Activated T-cell treated with anti-CD3 and anti-CD28 coated beads, Interleukin-2, amount 50 U/mL, for 72 hours (primary cell): ENCODE measurements around the gene TRIM43. TPM values are rescaled to one million over a fixed set of nuclear protein-coding genes. Genes with fewer than 3 reads are reported as not detected.
"Not testable (repeated sequence)": the region's sequence is repeated elsewhere in the genome, so short reads cannot be mapped to it uniquely, and the experiment has no call there.

Experiments
- ATAC-seq, 2 donors: fragments of 150-1000 bp; cut with Tn5 transposase; replicated peaks in 1 of 2; 2 replicates each; pipeline ENCODE4 v1.10.0; 2021; ENCODE audit warnings: moderate library complexity in 2 of 2, mild to moderate bottlenecking in 1 of 2
- DNase-seq, 2 donors: peaks; one replicate each; pipeline ENCODE4 v3.0.0; 2021 to 2022; ENCODE audit warnings: mixed read lengths in 1 of 2
- H3K27ac Mint-ChIP-seq: one replicate; pipeline ENCODE4 v1.8.0; 2022; ENCODE audit warnings: mild to moderate bottlenecking, moderate library complexity, mixed read lengths
- H3K27me3 Mint-ChIP-seq: one replicate; pipeline ENCODE4 v1.8.0; 2022; ENCODE audit warnings: low read depth, mixed read lengths
- H3K36me3 Mint-ChIP-seq, 2 donors: one replicate each; pipeline ENCODE4 v1.8.0; 2022; ENCODE audit warnings: mixed read lengths in 2 of 2, mild to moderate bottlenecking in 1 of 2; ENCODE audit not compliant: insufficient read depth in 2 of 2
- H3K4me1 Mint-ChIP-seq: one replicate; pipeline ENCODE4 v1.8.0; 2022; ENCODE audit warnings: low read depth, mixed read lengths
- H3K4me3 Mint-ChIP-seq, 2 donors: one replicate each; pipeline ENCODE4 v1.8.0; 2022; ENCODE audit warnings: mild to moderate bottlenecking in 2 of 2, mixed read lengths in 2 of 2, moderate library complexity in 2 of 2
- H3K9me3 Mint-ChIP-seq, 2 donors: one replicate each; pipeline ENCODE4 v1.8.0; 2022; ENCODE audit warnings: mixed read lengths in 2 of 2
- total RNA-seq, 2 donors: library from RNA; stranded (reverse); gene quantifications; one replicate each; pipeline ENCODE4 v1.2.3, GENCODE V29; 2022

The TRIM43 gene
- not detected for total RNA-seq

GRCh38 chr2:95591701-95592100, at the start of gene TRIM43:
TRIM43 (plus strand) TSS chr2:95592001; CDS start chr2:95594024, 2,023 bp downstream.
- not testable (repeated sequence) for ATAC-seq, H3K27ac Mint-ChIP-seq, H3K27me3 Mint-ChIP-seq, DNase-seq, H3K36me3 Mint-ChIP-seq, H3K9me3 Mint-ChIP-seq, H3K4me3 Mint-ChIP-seq, H3K4me1 Mint-ChIP-seq

GRCh38 chr2:95551055-95551568, 40.7 kb upstream of the TRIM43 start:
- ATAC-seq: no peak
- no peak overlapping the region for H3K4me3 Mint-ChIP-seq
- H3K9me3 Mint-ChIP-seq: no peaks in the 10 kb centered on the region
- no peaks in the 10 kb centered on the region for H3K36me3 Mint-ChIP-seq
- peaks cover 6% of the 10 kb centered on the region for H3K4me1 Mint-ChIP-seq
- no peak overlapping the region for H3K27ac Mint-ChIP-seq
- no peak for DNase-seq
- H3K27me3 Mint-ChIP-seq: peaks cover 22% of the 10 kb centered on the region

GRCh38 chr2:95552911-95553310, 38.9 kb upstream of the TRIM43 start:
- DNase-seq (no peak), ATAC-seq (no peak)
- Mint-ChIP-seq H3K9me3 (no peaks in the 10 kb centered on the region), H3K27ac (no peak overlapping the region), H3K27me3 (peaks cover 22% of the 10 kb centered on the region), H3K4me1 (no peaks in the 10 kb centered on the region), H3K4me3 (no peak overlapping the region), H3K36me3 (no peaks in the 10 kb centered on the region)

GRCh38 chr2:95569170-95569569, 22.6 kb upstream of the TRIM43 start:
- Mint-ChIP-seq H3K9me3 (peaks cover 0 to 3% of the 10 kb centered on the region in 2 donors), H3K27ac (no peak overlapping the region), H3K36me3 (no peaks in the 10 kb centered on the region), H3K4me3 (no peak overlapping the region), H3K4me1 (no peaks in the 10 kb centered on the region), H3K27me3 (peaks cover 31% of the 10 kb centered on the region)
- ATAC-seq (no peak), DNase-seq (no peak)

- Mint-ChIP-seq H3K27ac (no peak overlapping the region), H3K36me3 (no peaks in the 10 kb centered on the region), H3K9me3 (peaks cover 0 to 3% of the 10 kb centered on the region in 2 donors), H3K27me3 (peaks cover 17% of the 10 kb centered on the region), H3K4me3 (no peak overlapping the region), H3K4me1 (no peaks in the 10 kb centered on the region)
- no peak for ATAC-seq
- DNase-seq: no peak
These were observed 17.9 kb upstream of the TRIM43 start for GRCh38 chr2:95573866-95574265.

GRCh38 chr2:95574506-95574905, 17.3 kb upstream of the TRIM43 start:
- Mint-ChIP-seq H3K36me3 (no peaks in the 10 kb centered on the region), H3K27me3 (peaks cover 14% of the 10 kb centered on the region), H3K4me3 (no peak overlapping the region), H3K27ac (no peak overlapping the region), H3K9me3 (peaks cover 0 to 3% of the 10 kb centered on the region in 2 donors), H3K4me1 (no peaks in the 10 kb centered on the region)
- DNase-seq (no peak), ATAC-seq (no peak)

- Mint-ChIP-seq H3K9me3 (no peaks in the 10 kb centered on the region), H3K27ac (no peak overlapping the region), H3K27me3 (peaks cover under 1% of the 10 kb centered on the region), H3K36me3 (no peaks in the 10 kb centered on the region), H3K4me1 (no peaks in the 10 kb centered on the region), H3K4me3 (no peak overlapping the region)
- DNase-seq (no peak), ATAC-seq (no peak)
These were observed 15.9 kb upstream of the TRIM43 start for GRCh38 chr2:95575857-95576256.

GRCh38 chr2:95578539-95578938, 13.3 kb upstream of the TRIM43 start:
- no peaks in the 10 kb centered on the region for H3K27me3 Mint-ChIP-seq
- H3K27ac Mint-ChIP-seq: no peak overlapping the region
- no peaks in the 10 kb centered on the region for H3K9me3 Mint-ChIP-seq
- no peaks in the 10 kb centered on the region for H3K4me1 Mint-ChIP-seq
- ATAC-seq (no peak), DNase-seq (no peak)
- no peaks in the 10 kb centered on the region for H3K36me3 Mint-ChIP-seq
- no peak overlapping the region for H3K4me3 Mint-ChIP-seq

GRCh38 chr2:95583545-95583944, 8.3 kb upstream of the TRIM43 start:
- H3K27ac Mint-ChIP-seq, H3K9me3 Mint-ChIP-seq, H3K36me3 Mint-ChIP-seq, DNase-seq, H3K27me3 Mint-ChIP-seq, H3K4me3 Mint-ChIP-seq, ATAC-seq, H3K4me1 Mint-ChIP-seq: not testable (repeated sequence)

GRCh38 chr2:95584321-95584720, 7.5 kb upstream of the TRIM43 start:
- DNase-seq, H3K9me3 Mint-ChIP-seq, H3K4me1 Mint-ChIP-seq, H3K4me3 Mint-ChIP-seq, H3K27ac Mint-ChIP-seq, ATAC-seq, H3K36me3 Mint-ChIP-seq, H3K27me3 Mint-ChIP-seq: not testable (repeated sequence)

- not testable (repeated sequence) for H3K4me3 Mint-ChIP-seq, H3K36me3 Mint-ChIP-seq, H3K4me1 Mint-ChIP-seq, H3K9me3 Mint-ChIP-seq, DNase-seq, H3K27ac Mint-ChIP-seq
- peaks cover 11% of the 10 kb centered on the region for H3K27me3 Mint-ChIP-seq
- ATAC-seq: peak; percentile 43 to 78
These were observed 1.8 kb upstream of the TRIM43 start for GRCh38 chr2:95589777-95590536.

- H3K27me3 Mint-ChIP-seq, H3K4me3 Mint-ChIP-seq, H3K9me3 Mint-ChIP-seq, H3K27ac Mint-ChIP-seq, H3K36me3 Mint-ChIP-seq, DNase-seq, H3K4me1 Mint-ChIP-seq, ATAC-seq: not testable (repeated sequence)
These were observed 1.2 kb downstream of the TRIM43 start for GRCh38 chr2:95592973-95593372.

- DNase-seq, H3K4me1 Mint-ChIP-seq, H3K9me3 Mint-ChIP-seq, H3K27me3 Mint-ChIP-seq, H3K27ac Mint-ChIP-seq, H3K36me3 Mint-ChIP-seq, ATAC-seq, H3K4me3 Mint-ChIP-seq: not testable (repeated sequence)
These were observed 3.2 kb downstream of the TRIM43 start for GRCh38 chr2:95595012-95595411.

GRCh38 chr2:95601301-95601700, 9.5 kb downstream of the TRIM43 start:
- not testable (repeated sequence) for H3K27me3 Mint-ChIP-seq, DNase-seq, H3K4me3 Mint-ChIP-seq, H3K4me1 Mint-ChIP-seq, H3K36me3 Mint-ChIP-seq, H3K27ac Mint-ChIP-seq, H3K9me3 Mint-ChIP-seq
- peak; percentile 27 to 48 for ATAC-seq
